ENCODE results near the gene ANO10.

DNA sequence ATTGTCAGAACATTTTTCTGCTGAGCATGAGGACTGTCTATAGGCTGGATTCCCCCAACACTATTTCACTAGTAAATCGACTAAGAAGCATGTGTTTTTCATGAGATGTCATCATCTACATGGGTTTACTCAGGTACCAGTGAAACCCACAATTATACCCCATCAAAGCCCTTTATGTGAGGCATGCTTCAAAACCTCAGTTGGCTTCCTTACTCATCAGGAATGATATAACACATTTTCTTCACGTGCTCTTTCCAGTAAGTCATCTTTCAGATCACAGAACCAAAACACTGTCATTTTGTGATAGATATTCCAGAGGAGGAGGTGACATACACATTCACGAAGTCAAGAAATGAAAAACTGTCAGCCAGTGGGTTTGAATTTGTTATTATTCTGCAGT, 116.5 kb downstream of the ANO10 start:
- TF ChIP-seq, protein P1, sequence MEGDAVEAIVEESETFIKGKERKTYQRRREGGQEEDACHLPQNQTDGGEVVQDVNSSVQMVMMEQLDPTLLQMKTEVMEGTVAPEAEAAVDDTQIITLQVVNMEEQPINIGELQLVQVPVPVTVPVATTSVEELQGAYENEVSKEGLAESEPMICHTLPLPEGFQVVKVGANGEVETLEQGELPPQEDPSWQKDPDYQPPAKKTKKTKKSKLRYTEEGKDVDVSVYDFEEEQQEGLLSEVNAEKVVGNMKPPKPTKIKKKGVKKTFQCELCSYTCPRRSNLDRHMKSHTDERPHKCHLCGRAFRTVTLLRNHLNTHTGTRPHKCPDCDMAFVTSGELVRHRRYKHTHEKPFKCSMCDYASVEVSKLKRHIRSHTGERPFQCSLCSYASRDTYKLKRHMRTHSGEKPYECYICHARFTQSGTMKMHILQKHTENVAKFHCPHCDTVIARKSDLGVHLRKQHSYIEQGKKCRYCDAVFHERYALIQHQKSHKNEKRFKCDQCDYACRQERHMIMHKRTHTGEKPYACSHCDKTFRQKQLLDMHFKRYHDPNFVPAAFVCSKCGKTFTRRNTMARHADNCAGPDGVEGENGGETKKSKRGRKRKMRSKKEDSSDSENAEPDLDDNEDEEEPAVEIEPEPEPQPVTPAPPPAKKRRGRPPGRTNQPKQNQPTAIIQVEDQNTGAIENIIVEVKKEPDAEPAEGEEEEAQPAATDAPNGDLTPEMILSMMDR (IDR thresholded peaks at IDR 0.05) = no peak
- TF ChIP-seq POLR2A (IDR thresholded peaks at IDR 0.05) = no peak

Data from thyroid gland (tissue), 4 donors.